HG03108 (cell line): ENCODE results near the gene NAALADL2.

Experiments used
- ATAC-seq: cut with Tn5 transposase; IDR thresholded peaks from one replicate; pipeline ENCODE4 v1.9.1; 2021; ENCODE audit warnings: moderate library complexity; ENCODE audit not compliant: unreplicated experiment

The NAALADL2 gene

GRCh38 chr3:175193815-175194518, 334.8 kb downstream of the NAALADL2 start:
- no peak for ATAC-seq

- no peak for ATAC-seq
These were observed 340.1 kb downstream of the NAALADL2 start for GRCh38 chr3:175198991-175199783.

- no peak for ATAC-seq
These were observed 340.8 kb downstream of the NAALADL2 start for GRCh38 chr3:175199961-175200360.

- ATAC-seq, result no peak
These were observed 341.4 kb downstream of the NAALADL2 start for GRCh38 chr3:175200391-175201095.

GRCh38 chr3:175207361-175207760, 348.2 kb downstream of the NAALADL2 start:
- no peak for ATAC-seq

- ATAC-seq, result no peak
These were observed 349.2 kb downstream of the NAALADL2 start for GRCh38 chr3:175208326-175208725.

GRCh38 chr3:175211466-175211865, 352.3 kb downstream of the NAALADL2 start:
- no peak for ATAC-seq

- no peak for ATAC-seq
These were observed 353.8 kb downstream of the NAALADL2 start for GRCh38 chr3:175212896-175213295.

- no peak for ATAC-seq
These were observed 355.1 kb downstream of the NAALADL2 start for GRCh38 chr3:175214216-175214615.

GRCh38 chr3:175215833-175216232, 356.7 kb downstream of the NAALADL2 start:
- ATAC-seq, result no peak

GRCh38 chr3:175222356-175222755, 363.2 kb downstream of the NAALADL2 start:
- ATAC-seq, result no peak

- no peak for ATAC-seq
These were observed 364.9 kb downstream of the NAALADL2 start for GRCh38 chr3:175224051-175224450.

GRCh38 chr3:175226444-175226843, 367.3 kb downstream of the NAALADL2 start:
- no peak for ATAC-seq

- ATAC-seq, result no peak
These were observed 368.0 kb downstream of the NAALADL2 start for GRCh38 chr3:175227126-175227525.

GRCh38 chr3:175233957-175234940, 375.1 kb downstream of the NAALADL2 start:
- ATAC-seq, result no peak

GRCh38 chr3:175238801-175239200, 379.7 kb downstream of the NAALADL2 start:
- no peak for ATAC-seq

- ATAC-seq, result no peak
These were observed 381.8 kb downstream of the NAALADL2 start for GRCh38 chr3:175240921-175241320.

GRCh38 chr3:175242243-175242642, 383.1 kb downstream of the NAALADL2 start:
- no peak for ATAC-seq

GRCh38 chr3:175246234-175246633, 387.1 kb downstream of the NAALADL2 start:
- ATAC-seq, result no peak

GRCh38 chr3:175246766-175247165, 387.6 kb downstream of the NAALADL2 start:
- no peak for ATAC-seq
